Stomach (tissue), 9 donors: ENCODE data around the gene RPL38. TPM values are rescaled to one million over a fixed set of nuclear protein-coding genes. Genes with fewer than 3 reads are reported as not detected.

Experiments
- DNase-seq, 2 donors: peaks; one replicate each; pipeline versions ENCODE4 v3.0.0 to v3.0.0-alpha.2; 2013 to 2019
- H3K27ac ChIP-seq, 5 donors: fragments of 200-600 bp in 4 of 5; sonication (generic) in 4 of 5; one replicate each; pipeline ENCODE4 v1.5.1; 2013 to 2019; ENCODE audit warnings: mild to moderate bottlenecking in 1 of 5, moderate library complexity in 1 of 5
- H3K27me3 ChIP-seq, 3 donors: fragments of 200-600 bp; sonication (generic); one replicate each; pipeline ENCODE4 v1.5.1; 2017 to 2019; ENCODE audit warnings: mixed run types in 1 of 3
- H3K36me3 ChIP-seq, 4 donors: fragments of 200-600 bp; sonication (generic); 1 replicate in 3 of 4; 2 replicates in 1 of 4; pipeline ENCODE4 v1.5.1; 2016 to 2019
- H3K4me1 ChIP-seq, 4 donors: fragments of 200-600 bp; sonication (generic); one replicate each; pipeline ENCODE4 v1.5.1; 2016 to 2019
- H3K4me3 ChIP-seq, 4 donors: fragments of 200-600 bp; sonication (generic) in 3 of 4; one replicate each; pipeline ENCODE4 v1.5.1; 2016 to 2019; ENCODE audit warnings: mild to moderate bottlenecking in 1 of 4
- H3K9me3 ChIP-seq, 4 donors: fragments of 200-600 bp; sonication (generic); one replicate each; pipeline ENCODE4 v1.5.1; 2016 to 2019
- CTCF ChIP-seq, 7 experiments: fragments of 450-650 bp in 4 of 7; fragments of 200-600 bp in 3 of 7; sonication (generic) in 3 of 7; IDR thresholded peaks; one replicate each; pipeline ENCODE4 v1.5.1; 2016 to 2019; ENCODE audit warnings: antibody characterized with exemption in 7 of 7, control low read depth in 2 of 7, mild to moderate bottlenecking in 1 of 7
- EP300 ChIP-seq: sonication (generic); formaldehyde crosslinking; IDR thresholded peaks from one replicate; pipeline ENCODE4 v1.6.1; 2017; ENCODE audit warnings: antibody characterized with exemption
- POLR2A ChIP-seq, 4 donors: fragments of 450-650 bp; IDR thresholded peaks; one replicate each; pipeline ENCODE4 v1.6.1; 2016; ENCODE audit warnings: antibody characterized with exemption in 4 of 4, control low read depth in 2 of 4, mild to moderate bottlenecking in 1 of 4, moderate library complexity in 1 of 4
- POLR2AphosphoS5 ChIP-seq, 3 donors: sonication (generic); formaldehyde crosslinking; IDR thresholded peaks; one replicate each; pipeline ENCODE4 v1.6.1; 2016; ENCODE audit warnings: antibody characterized with exemption in 3 of 3
- WGBS, 5 donors: extraction: QIAGEN DNeasy Blood & Tissue Kit in 3 of 5; methylation state at CpG; one replicate each; pipeline versions ENCODE4 v1.1.5 to v1.1.7; 2013 to 2018; 5-methylcytosine and 5-hydroxymethylcytosine counted together
- intact Hi-C: fragments of 100-400 bp; cut with DNase I; formaldehyde crosslinking; loops from one replicate; pipeline ENCODE4 v1.15.1; 2023; ENCODE audit warnings: low total_unique reads
- polyA plus RNA-seq, 3 donors: library from polyadenylated mRNA; stranded (reverse); fragments of 200-250 nt; gene quantifications; one replicate each; pipeline ENCODE4 v1.2.3, GENCODE V29; 2013
- total RNA-seq, 5 donors: library from RNA; depleted of rRNA; stranded (reverse); fragments of >200 nt; gene quantifications; one replicate each; pipeline versions ENCODE4 v1.1.0 to v1.2.3, GENCODE V29; 2014 to 2016
- donor health status: healthy with polysubstance abuse.
- donor health status: Bipolar disorder and iron deficiency.
- donor health status: healthy.

Gene RPL38
- total and polyA plus RNA-seq, 8 donors = 37.7 to 1,839 (median 979) TPM

- no peaks in the 10 kb centered on the region for H3K9me3 ChIP-seq
- no peak overlapping the region for H3K4me3 ChIP-seq
- 61 to 77% (median 69%) methylated on average over 9 to 10 of the region's 10 CpGs for WGBS, 5 donors
- H3K4me1 ChIP-seq = peaks cover 0 to 18% (median 10%) of the 10 kb centered on the region in 4 donors
- H3K27me3 ChIP-seq = no peaks in the 10 kb centered on the region
- peaks cover 0 to 17% (median 4%) of the 10 kb centered on the region in 4 donors for H3K36me3 ChIP-seq
- DNase-seq = peak in 1 of 2 donors; percentile 65
- intact Hi-C loops = no loop called here
- H3K27ac ChIP-seq = no peak overlapping the region
- TF ChIP-seq POLR2AphosphoS5 (IDR thresholded peaks at IDR 0.05) (no peak), EP300 (no peak), CTCF (IDR thresholded peaks at IDR 0.05) (no peak), POLR2A (IDR thresholded peaks at IDR 0.05) (no peak)
Observed at GRCh38 chr17:74241431-74241830, 38.0 kb downstream of the RPL38 start.

DNA sequence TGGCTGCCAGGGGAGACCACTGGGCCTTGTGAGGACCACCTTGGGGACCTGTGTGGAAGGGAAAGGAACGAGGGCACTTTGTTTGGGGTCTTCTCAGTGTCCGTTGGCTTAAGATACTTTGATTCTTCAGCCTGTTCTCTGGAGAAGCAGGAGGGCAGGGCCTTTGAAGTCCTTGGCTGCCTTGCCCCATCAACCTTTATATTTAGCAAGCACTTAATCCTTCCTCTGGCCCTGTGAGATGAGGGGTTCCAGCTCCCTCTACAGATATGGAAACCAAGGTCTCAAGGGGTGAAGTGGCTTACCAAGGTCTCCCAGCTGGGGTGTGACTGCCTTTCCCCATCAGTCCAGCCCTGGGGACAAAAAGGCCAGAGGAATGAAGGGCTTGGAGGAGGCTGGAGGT is 38.4 kb downstream of the RPL38 start:
- H3K4me1 ChIP-seq = peaks cover 0 to 18% (median 10%) of the 10 kb centered on the region in 4 donors
- H3K27ac ChIP-seq = no peak overlapping the region
- no peaks in the 10 kb centered on the region for H3K9me3 ChIP-seq
- H3K27me3 ChIP-seq = no peaks in the 10 kb centered on the region
- intact Hi-C loops = no loop called here
- 75 to 93% (median 83%) methylated on average over 2 of the region's 2 CpGs for WGBS, 5 donors
- no peak for DNase-seq
- peaks cover 0 to 17% (median 4%) of the 10 kb centered on the region in 4 donors for H3K36me3 ChIP-seq
- no peak overlapping the region for H3K4me3 ChIP-seq
- no peak for TF ChIP-seq EP300
- TF ChIP-seq CTCF (IDR thresholded peaks at IDR 0.05) = no peak
- no peak for TF ChIP-seq POLR2AphosphoS5 (IDR thresholded peaks at IDR 0.05)
- no peak for TF ChIP-seq POLR2A (IDR thresholded peaks at IDR 0.05)

DNA sequence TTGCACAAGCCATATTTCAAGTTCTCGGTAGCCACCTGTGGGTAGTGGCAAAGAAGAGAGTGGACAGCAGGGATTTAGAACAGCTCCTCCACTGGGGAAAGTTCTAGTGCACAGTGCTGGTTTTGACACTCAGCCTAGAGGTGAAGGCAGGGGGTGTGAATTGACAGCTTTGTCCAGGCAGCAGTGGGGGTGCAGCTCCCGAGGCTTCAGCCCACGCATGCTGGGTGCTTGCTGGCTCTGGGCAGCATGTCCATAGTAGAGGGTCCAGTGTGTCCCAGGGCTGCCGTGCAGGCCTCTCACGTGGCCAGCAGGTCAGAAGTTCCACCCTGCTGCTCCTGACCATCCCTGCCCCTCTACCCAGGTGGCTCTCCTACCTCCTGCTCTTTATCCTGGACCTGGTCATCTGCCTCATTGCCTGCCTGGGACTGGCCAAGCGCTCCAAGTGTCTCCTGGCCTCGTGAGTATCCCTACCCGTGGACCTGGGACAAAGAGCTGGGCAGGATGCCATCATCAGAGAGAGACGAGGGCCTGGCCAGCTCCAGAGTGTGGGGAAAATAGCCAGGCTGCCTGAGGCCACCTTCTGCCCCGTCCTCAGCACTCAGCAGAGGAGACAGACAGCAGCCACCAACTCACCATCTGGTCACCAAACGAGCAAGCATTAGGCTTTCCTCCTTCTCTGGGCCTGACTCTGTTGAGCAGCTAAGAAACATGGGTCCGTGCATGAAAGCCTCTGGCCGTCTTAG is 39.7 kb downstream of the RPL38 start:
- H3K9me3 ChIP-seq = no peaks in the 10 kb centered on the region
- H3K36me3 ChIP-seq = peaks cover 0 to 9% (median 3%) of the 10 kb centered on the region in 4 donors
- no peak overlapping the region for H3K27ac ChIP-seq
- no peaks in the 10 kb centered on the region for H3K27me3 ChIP-seq
- no peak overlapping the region for H3K4me3 ChIP-seq
- peaks cover 0 to 18% (median 10%) of the 10 kb centered on the region in 4 donors for H3K4me1 ChIP-seq
- 47 to 75% (median 67%) methylated on average over 10 to 13 of the region's 13 CpGs for WGBS, 5 donors
- DNase-seq = peak in 1 of 2 donors; percentile 28
- intact Hi-C loops = no loop called here
- TF ChIP-seq POLR2AphosphoS5 (IDR thresholded peaks at IDR 0.05) = no peak

DNA sequence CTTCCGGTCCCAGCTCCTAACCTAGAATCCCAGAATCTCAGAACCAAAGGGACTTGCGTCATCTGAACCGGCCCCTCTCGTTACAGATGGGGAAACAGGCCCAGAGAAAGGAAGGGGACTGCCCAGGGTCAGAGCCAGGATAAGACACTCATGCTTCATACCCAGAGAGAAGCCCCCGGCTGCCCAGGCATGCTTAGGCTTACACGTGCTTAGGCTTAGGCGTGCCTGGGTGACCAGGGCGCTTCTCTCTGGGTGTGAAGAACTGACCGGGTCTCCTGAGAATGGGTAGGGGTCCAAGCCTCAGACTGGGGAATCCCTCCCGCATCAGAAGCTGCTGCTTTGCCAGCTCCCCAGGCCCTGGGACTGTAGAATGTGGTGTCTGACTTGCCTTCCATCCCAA is 40.6 kb downstream of the RPL38 start:
- H3K27ac ChIP-seq = no peak overlapping the region
- peaks cover 0 to 18% (median 10%) of the 10 kb centered on the region in 4 donors for H3K4me1 ChIP-seq
- WGBS, 5 donors = 88 to 93% (median 91%) methylated on average over 5 to 10 of the region's 10 CpGs
- no peaks in the 10 kb centered on the region for H3K27me3 ChIP-seq
- TF ChIP-seq POLR2A (IDR thresholded peaks at IDR 0.05) (no peak), EP300 (no peak), CTCF (IDR thresholded peaks at IDR 0.05) (no peak), POLR2AphosphoS5 (IDR thresholded peaks at IDR 0.05) (no peak)
- intact Hi-C loops = no loop called here
- no peaks in the 10 kb centered on the region for H3K9me3 ChIP-seq
- no peak for DNase-seq
- no peak overlapping the region for H3K4me3 ChIP-seq
- H3K36me3 ChIP-seq = peaks cover 0 to 13% (median 3%) of the 10 kb centered on the region in 4 donors

DNA sequence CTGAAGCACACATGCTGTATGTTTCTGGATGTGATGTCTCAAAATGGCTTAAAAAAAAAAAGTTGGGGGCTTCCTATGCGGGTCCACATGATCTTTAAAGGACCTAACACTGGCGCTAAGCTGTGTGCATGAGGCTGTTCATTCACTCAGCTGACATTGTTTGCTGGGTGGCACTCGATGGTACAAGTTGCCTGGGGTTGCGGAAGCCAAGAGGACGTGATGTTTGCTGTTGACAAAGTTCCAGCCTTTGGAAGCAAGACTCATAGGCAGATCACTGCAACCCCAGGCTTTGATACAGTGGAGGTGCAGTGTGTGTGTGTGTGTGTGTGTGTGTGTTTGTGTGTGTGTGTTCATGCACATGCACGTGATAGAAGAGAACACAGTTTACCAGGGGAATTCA is 41.1 kb downstream of the RPL38 start:
- H3K4me3 ChIP-seq = no peak overlapping the region
- H3K27me3 ChIP-seq = no peaks in the 10 kb centered on the region
- intact Hi-C loops = no loop called here
- H3K36me3 ChIP-seq = peaks cover 0 to 17% (median 4%) of the 10 kb centered on the region in 4 donors
- TF ChIP-seq POLR2AphosphoS5 (IDR thresholded peaks at IDR 0.05) (no peak), CTCF (IDR thresholded peaks at IDR 0.05) (no peak), EP300 (no peak), POLR2A (IDR thresholded peaks at IDR 0.05) (no peak)
- DNase-seq = peak in 1 of 2 donors; percentile 27
- H3K27ac ChIP-seq = no peak overlapping the region
- H3K4me1 ChIP-seq = peaks cover 0 to 18% (median 10%) of the 10 kb centered on the region in 4 donors
- no peaks in the 10 kb centered on the region for H3K9me3 ChIP-seq
- 33 to 66% (median 44%) methylated on average over 6 of the region's 6 CpGs for WGBS, 5 donors
